Activated CD8-positive, alpha-beta memory T cell treated with anti-CD3 and anti-CD28 coated beads, Interleukin-2, amount 10 ng/mL, durations not matched to agents 7 days and 5 days (primary cell): Measurements from ENCODE around the gene KLHDC7B. TPM values are rescaled to one million over a fixed set of nuclear protein-coding genes. Genes with fewer than 3 reads are reported as not detected.

ENCODE experiments used
- ATAC-seq: fragments of 150-1000 bp; cut with Tn5 transposase; one replicate; pipeline ENCODE4 v1.10.0; 2021; ENCODE audit warnings: moderate library complexity
- CTCF ChIA-PET: fragments of 350-600 bp; sonication (Branson Sonifier 250); formaldehyde crosslinking; loops from one replicate; lab custom pipeline; 2021; ENCODE audit warnings: antibody characterized with exemption; lab: Charles Lee
- DNase-seq: peaks from one replicate; pipeline ENCODE4 v3.0.0-alpha.2; 2020
- H3K27ac Mint-ChIP-seq: one replicate; pipeline ENCODE4 v1.8.0; 2021; ENCODE audit warnings: mild to moderate bottlenecking, mixed read lengths
- H3K27me3 Mint-ChIP-seq: one replicate; pipeline ENCODE4 v1.8.0; 2021; ENCODE audit warnings: mixed read lengths
- H3K36me3 Mint-ChIP-seq: one replicate; pipeline ENCODE4 v1.8.0; 2021; ENCODE audit warnings: mild to moderate bottlenecking, mixed read lengths
- H3K4me1 Mint-ChIP-seq: one replicate; pipeline ENCODE4 v1.8.0; 2021; ENCODE audit warnings: mixed read lengths
- H3K4me3 Mint-ChIP-seq: one replicate; pipeline ENCODE4 v1.8.0; 2021; ENCODE audit warnings: mild to moderate bottlenecking, moderate library complexity, mixed read lengths
- H3K9me3 Mint-ChIP-seq: one replicate; pipeline ENCODE4 v1.8.0; 2022; ENCODE audit warnings: low read depth, mixed read lengths
- total RNA-seq, 2 experiments: library from RNA; stranded (reverse); gene quantifications; one replicate each; pipeline ENCODE4 v1.2.3, GENCODE V29; 2021

The KLHDC7B gene
- total RNA-seq, 2 experiments from 2014 or later, result 10.2 to 12.0 TPM

GRCh38 chr22:50548040-50548920, 2.6 kb downstream of the KLHDC7B start:
- peak; percentile 48 for ATAC-seq
- peak overlapping the region; percentile 68 for H3K4me3 Mint-ChIP-seq
- H3K27me3 Mint-ChIP-seq, result no peaks in the 10 kb centered on the region
- CTCF ChIA-PET, result interaction anchor here (0.7 to 8.5 kb wide), 17 partner anchors 9 to 298 kb away, joined by 3 to 75 read pairs (median 5); partner anchors contain the start of genes CPT1B, HDAC10, NCAPH2 and SCO2
- peak overlapping the region; percentile 90 for H3K27ac Mint-ChIP-seq
- peaks cover 46% of the 10 kb centered on the region for H3K4me1 Mint-ChIP-seq
- DNase-seq, result peak; percentile 78
- no peaks in the 10 kb centered on the region for H3K9me3 Mint-ChIP-seq
- no peaks in the 10 kb centered on the region for H3K36me3 Mint-ChIP-seq

- Mint-ChIP-seq H3K36me3 (no peaks in the 10 kb centered on the region), H3K27me3 (no peaks in the 10 kb centered on the region), H3K27ac (peak overlapping the region; percentile 88), H3K9me3 (no peaks in the 10 kb centered on the region), H3K4me3 (peak overlapping the region; percentile 78), H3K4me1 (peaks cover 43% of the 10 kb centered on the region)
- CTCF ChIA-PET, result interaction anchor here (0.7 to 8.5 kb wide), 12 partner anchors 9 to 299 kb away, joined by 3 to 75 read pairs (median 4); partner anchors contain the start of genes CPT1B, HDAC10, SCO2 and SYCE3
- peak; percentile 14 for ATAC-seq
- DNase-seq, result no peak
Observed at GRCh38 chr22:50548921-50549790, 3.5 kb downstream of the KLHDC7B start.

GRCh38 chr22:50550395-50550794, 4.7 kb downstream of the KLHDC7B start:
- Mint-ChIP-seq H3K4me3 (peak overlapping the region; percentile 16), H3K27me3 (peaks cover 2% of the 10 kb centered on the region), H3K9me3 (no peaks in the 10 kb centered on the region), H3K27ac (peak overlapping the region; percentile 45), H3K4me1 (peaks cover 31% of the 10 kb centered on the region), H3K36me3 (no peaks in the 10 kb centered on the region)
- CTCF ChIA-PET, result interaction anchor here (0.8 to 8.5 kb wide), 4 partner anchors 13 to 70 kb away, joined by 3 to 75 read pairs (median 29); partner anchors contain the start of genes SCO2 and SYCE3
- DNase-seq (no peak), ATAC-seq (no peak)

- ATAC-seq, result no peak
Observed at GRCh38 chr22:50551160-50551752, 5.6 kb downstream of the KLHDC7B start.

GRCh38 chr22:50553310-50553709, 7.6 kb downstream of the KLHDC7B start:
- CTCF ChIA-PET, result interaction anchor here (8.5 kb wide), 1 partner anchor 10 kb away, joined by 75 read pairs; the partner anchor contains the start of gene SYCE3
- no peaks in the 10 kb centered on the region for H3K36me3 Mint-ChIP-seq

More at GRCh38 chr22:50551160-50551752, 5.6 kb downstream of the KLHDC7B start:
- Mint-ChIP-seq H3K4me3 (no peak overlapping the region), H3K4me1 (peaks cover 23% of the 10 kb centered on the region), H3K9me3 (no peaks in the 10 kb centered on the region), H3K36me3 (no peaks in the 10 kb centered on the region), H3K27me3 (peaks cover 4% of the 10 kb centered on the region), H3K27ac (no peak overlapping the region)
- CTCF ChIA-PET, result interaction anchor here (0.8 to 8.5 kb wide), 3 partner anchors 13 to 69 kb away, joined by 3 to 75 read pairs (median 55); partner anchors contain the start of genes SCO2 and SYCE3
- DNase-seq, result no peak

GRCh38 chr22:50556703-50557102, 11.0 kb downstream of the KLHDC7B start:
- H3K9me3 Mint-ChIP-seq, result no peaks in the 10 kb centered on the region
- H3K36me3 Mint-ChIP-seq, result no peaks in the 10 kb centered on the region
- CTCF ChIA-PET, result interaction anchor here (0.8 to 3.0 kb wide), 3 partner anchors 9 to 31 kb away, joined by 4 to 10 read pairs (median 7); partner anchors contain the start of gene SCO2
- peaks cover 8% of the 10 kb centered on the region for H3K4me1 Mint-ChIP-seq
- H3K27ac Mint-ChIP-seq, result no peak overlapping the region
- peaks cover 6% of the 10 kb centered on the region for H3K27me3 Mint-ChIP-seq
- DNase-seq (no peak), ATAC-seq (no peak)
- H3K4me3 Mint-ChIP-seq, result no peak overlapping the region

More at GRCh38 chr22:50553310-50553709, 7.6 kb downstream of the KLHDC7B start:
- H3K9me3 Mint-ChIP-seq, result no peaks in the 10 kb centered on the region
- H3K27me3 Mint-ChIP-seq, result peaks cover 4% of the 10 kb centered on the region
- peaks cover 17% of the 10 kb centered on the region for H3K4me1 Mint-ChIP-seq
- H3K27ac Mint-ChIP-seq, result no peak overlapping the region
- ATAC-seq (no peak), DNase-seq (no peak)
- no peak overlapping the region for H3K4me3 Mint-ChIP-seq

GRCh38 chr22:50560034-50560433, 14.3 kb downstream of the KLHDC7B start:
- ATAC-seq (no peak), DNase-seq (no peak)
- Mint-ChIP-seq H3K9me3 (no peaks in the 10 kb centered on the region), H3K4me3 (no peak overlapping the region), H3K27ac (no peak overlapping the region), H3K4me1 (peaks cover 20% of the 10 kb centered on the region), H3K36me3 (no peaks in the 10 kb centered on the region), H3K27me3 (peaks cover 13% of the 10 kb centered on the region)
- CTCF ChIA-PET, result interaction anchor here (0.7 to 2.6 kb wide), 6 partner anchors 12 to 34 kb away, joined by 3 to 12 read pairs (median 3); partner anchors contain the start of genes KLHDC7B and SCO2

GRCh38 chr22:50561401-50562358, 16.0 kb downstream of the KLHDC7B start:
- H3K27ac Mint-ChIP-seq, result peak overlapping the region; percentile 51

GRCh38 chr22:50562523-50563412, 17.1 kb downstream of the KLHDC7B start, which contains the start of gene SYCE3:
Gene SYCE3 (minus strand): TSS chr22:50562919. CDS start chr22:50556405, 6,514 bp downstream.
- Mint-ChIP-seq H3K27ac (peak within 1 kb of the TSS; percentile 79), H3K36me3 (peaks cover 3% of the 10 kb centered on the region), H3K4me1 (peaks cover 20% of the 10 kb centered on the region), H3K27me3 (peaks cover 10% of the 10 kb centered on the region), H3K9me3 (no peaks in the 10 kb centered on the region), H3K4me3 (peak within 1 kb of the TSS; percentile 84)
- DNase-seq, result peak; percentile 97
- CTCF ChIA-PET, result interaction anchor here (0.6 to 6.2 kb wide), 28 partner anchors 10 to 427 kb away, joined by 3 to 75 read pairs (median 5); partner anchors contain the start of genes CHKB, CPT1B, HDAC10 and KLHDC7B
- peak; percentile 98 for ATAC-seq

More at GRCh38 chr22:50561401-50562358, 16.0 kb downstream of the KLHDC7B start:
- CTCF ChIA-PET, result interaction anchor here (1.2 to 2.6 kb wide), 2 partner anchors 13 to 21 kb away, joined by 3 to 12 read pairs; no protein-coding TSS in a partner anchor
- Mint-ChIP-seq H3K27me3 (peaks cover 10% of the 10 kb centered on the region), H3K4me1 (peaks cover 20% of the 10 kb centered on the region), H3K9me3 (no peaks in the 10 kb centered on the region), H3K36me3 (no peaks in the 10 kb centered on the region), H3K4me3 (peak overlapping the region; percentile 37)
- ATAC-seq (no peak), DNase-seq (no peak)

- Mint-ChIP-seq H3K4me3 (peak overlapping the region; percentile 84), H3K27me3 (peaks cover 10% of the 10 kb centered on the region), H3K4me1 (peaks cover 20% of the 10 kb centered on the region), H3K27ac (no peak overlapping the region), H3K9me3 (no peaks in the 10 kb centered on the region), H3K36me3 (peaks cover 6% of the 10 kb centered on the region)
- ATAC-seq (no peak), DNase-seq (no peak)
- CTCF ChIA-PET, result interaction anchor here (0.6 to 6.2 kb wide), 30 partner anchors 9 to 428 kb away, joined by 3 to 75 read pairs (median 5); partner anchors contain the start of genes CHKB, CPT1B, HDAC10 and KLHDC7B
Observed at GRCh38 chr22:50563413-50564160, 17.9 kb downstream of the KLHDC7B start.
